Esophagus (tissue), 2 donors: ENCODE data around the gene MEGF9. TPM values are rescaled to one million over a fixed set of nuclear protein-coding genes. Genes with fewer than 3 reads are reported as not detected.

Source experiments
- H3K27ac ChIP-seq, 2 donors: one replicate each; pipeline ENCODE4 v1.5.1; 2013; ENCODE audit warnings: low read depth in 2 of 2, mild to moderate bottlenecking in 2 of 2, inconsistent platforms in 1 of 2, low read length in 1 of 2, moderate library complexity in 1 of 2
- H3K27me3 ChIP-seq, 2 donors: one replicate each; pipeline ENCODE4 v1.6.1; 2013; ENCODE audit warnings: low read length in 2 of 2, control low read depth in 1 of 2, mild to moderate bottlenecking in 1 of 2; ENCODE audit not compliant: insufficient read depth in 2 of 2, control insufficient read depth in 1 of 2
- H3K36me3 ChIP-seq, 2 donors: one replicate each; pipeline ENCODE4 v1.6.1; 2013; ENCODE audit warnings: low read length in 1 of 2; ENCODE audit not compliant: control insufficient read depth in 2 of 2, insufficient read depth in 2 of 2
- H3K4me1 ChIP-seq, 2 donors: one replicate each; pipeline ENCODE4 v1.6.1; 2013; ENCODE audit warnings: low read length in 1 of 2; ENCODE audit not compliant: control insufficient read depth in 2 of 2, insufficient read depth in 2 of 2
- H3K4me3 ChIP-seq, 2 donors: one replicate each; pipeline ENCODE4 v1.5.1; 2013; ENCODE audit warnings: low read length in 2 of 2, mild to moderate bottlenecking in 2 of 2, low read depth in 1 of 2, moderate library complexity in 1 of 2
- H3K9me3 ChIP-seq, 2 donors: one replicate each; pipeline ENCODE4 v1.6.1; 2013; ENCODE audit warnings: mild to moderate bottlenecking in 2 of 2, low read depth in 1 of 2, low read length in 1 of 2, moderate library complexity in 1 of 2; ENCODE audit not compliant: control insufficient read depth in 2 of 2, insufficient read depth in 1 of 2
- WGBS, 2 donors: extraction: QIAGEN DNeasy Blood & Tissue Kit; methylation state at CpG; one replicate each; pipeline ENCODE4 v1.1.7; 2013; 5-methylcytosine and 5-hydroxymethylcytosine counted together
- polyA plus RNA-seq, 2 donors: library from polyadenylated mRNA; stranded (reverse); fragments of 200-250 nt; gene quantifications; one replicate each; pipeline ENCODE4 v1.2.3, GENCODE V29; 2013
- donor health status: healthy with polysubstance abuse.
- donor health status: Bipolar disorder and iron deficiency.

The MEGF9 gene
- polyA plus RNA-seq, 2 donors = 7.3 to 8.0 TPM

GRCh38 chr9:120710110-120710981 lies 3.9 kb downstream of the MEGF9 start:
- Histone ChIP-seq H3K4me3 (peak overlapping the region; percentile 20 to 29), H3K27ac (peak overlapping the region; percentile 81 to 83), H3K4me1 (peaks cover 0 to 6% of the 10 kb centered on the region in 2 donors), H3K36me3 (no peaks in the 10 kb centered on the region), H3K27me3 (no peaks in the 10 kb centered on the region), H3K9me3 (no peaks in the 10 kb centered on the region)
- 29 to 35% methylated on average over 9 to 10 of the region's 10 CpGs for WGBS, 2 donors

GRCh38 chr9:120708526-120709224 lies 5.6 kb downstream of the MEGF9 start:
- H3K27me3 ChIP-seq = no peaks in the 10 kb centered on the region
- no peaks in the 10 kb centered on the region for H3K4me1 ChIP-seq
- H3K9me3 ChIP-seq = no peaks in the 10 kb centered on the region
- whole genome bisulfite sequencing, 2 donors = 68 to 70% methylated on average over 6 of the region's 6 CpGs
- H3K27ac ChIP-seq = peak overlapping the region; percentile 10 to 77
- H3K4me3 ChIP-seq = no peak overlapping the region
- no peaks in the 10 kb centered on the region for H3K36me3 ChIP-seq

GRCh38 chr9:120707170-120707569 lies 7.1 kb downstream of the MEGF9 start:
- WGBS, 2 donors = 66 to 94% methylated on average over 2 of the region's 2 CpGs
- no peak overlapping the region for H3K27ac ChIP-seq
- no peak overlapping the region for H3K4me3 ChIP-seq
- no peaks in the 10 kb centered on the region for H3K9me3 ChIP-seq
- no peaks in the 10 kb centered on the region for H3K4me1 ChIP-seq
- no peaks in the 10 kb centered on the region for H3K27me3 ChIP-seq
- H3K36me3 ChIP-seq = no peaks in the 10 kb centered on the region

- Histone ChIP-seq H3K9me3 (no peaks in the 10 kb centered on the region), H3K4me3 (no peak overlapping the region), H3K36me3 (no peaks in the 10 kb centered on the region), H3K27ac (no peak overlapping the region), H3K4me1 (no peaks in the 10 kb centered on the region), H3K27me3 (no peaks in the 10 kb centered on the region)
- 50 to 53% methylated on average over 3 of the region's 3 CpGs for WGBS, 2 donors
Observed at GRCh38 chr9:120705174-120705573, 9.1 kb downstream of the MEGF9 start.

GRCh38 chr9:120702075-120702474 lies 12.2 kb downstream of the MEGF9 start:
- WGBS, 2 donors = 86 to 97% methylated on average over 1 of the region's 1 CpG
- H3K36me3 ChIP-seq = no peaks in the 10 kb centered on the region
- H3K4me3 ChIP-seq = no peak overlapping the region
- no peaks in the 10 kb centered on the region for H3K27me3 ChIP-seq
- H3K4me1 ChIP-seq = no peaks in the 10 kb centered on the region
- H3K9me3 ChIP-seq = no peaks in the 10 kb centered on the region
- no peak overlapping the region for H3K27ac ChIP-seq

GRCh38 chr9:120701248-120701647 lies 13.0 kb downstream of the MEGF9 start:
- H3K27ac ChIP-seq = no peak overlapping the region
- no peaks in the 10 kb centered on the region for H3K27me3 ChIP-seq
- H3K4me3 ChIP-seq = no peak overlapping the region
- no peaks in the 10 kb centered on the region for H3K36me3 ChIP-seq
- no peaks in the 10 kb centered on the region for H3K4me1 ChIP-seq
- no peaks in the 10 kb centered on the region for H3K9me3 ChIP-seq
- 55 to 73% methylated on average over 1 of the region's 1 CpG for WGBS, 2 donors

- no peaks in the 10 kb centered on the region for H3K27me3 ChIP-seq
- WGBS, 2 donors = 33 to 39% methylated on average over 2 of the region's 2 CpGs
- no peak overlapping the region for H3K4me3 ChIP-seq
- no peaks in the 10 kb centered on the region for H3K36me3 ChIP-seq
- H3K9me3 ChIP-seq = no peaks in the 10 kb centered on the region
- H3K4me1 ChIP-seq = no peaks in the 10 kb centered on the region
- peak overlapping the region in 1 of 2 donors; percentile 22 for H3K27ac ChIP-seq
Observed at GRCh38 chr9:120698766-120699165, 15.5 kb downstream of the MEGF9 start.

GRCh38 chr9:120697448-120697847 lies 16.8 kb downstream of the MEGF9 start:
- Histone ChIP-seq H3K9me3 (no peaks in the 10 kb centered on the region), H3K4me3 (no peak overlapping the region), H3K4me1 (no peaks in the 10 kb centered on the region), H3K27me3 (no peaks in the 10 kb centered on the region), H3K27ac (no peak overlapping the region), H3K36me3 (no peaks in the 10 kb centered on the region)
- 93 to 94% methylated on average over 2 of the region's 2 CpGs for WGBS, 2 donors

GRCh38 chr9:120696551-120697230 lies 17.6 kb downstream of the MEGF9 start:
- H3K9me3 ChIP-seq = no peaks in the 10 kb centered on the region
- no peak overlapping the region for H3K27ac ChIP-seq
- WGBS, 2 donors = 86 to 88% methylated on average over 3 of the region's 3 CpGs
- no peaks in the 10 kb centered on the region for H3K36me3 ChIP-seq
- H3K4me1 ChIP-seq = no peaks in the 10 kb centered on the region
- H3K4me3 ChIP-seq = no peak overlapping the region
- no peaks in the 10 kb centered on the region for H3K27me3 ChIP-seq
